Measurements from ENCODE around the gene FN1. TPM values are rescaled to one million over a fixed set of nuclear protein-coding genes. Genes with fewer than 3 reads are reported as not detected.

FN1 gene
- total and polyA plus RNA-seq, 2 of the 8 experiments (the other 6 are each of a cell fraction or from before 2014, with no cell fraction given): 42.9 to 109 TPM

DNA sequence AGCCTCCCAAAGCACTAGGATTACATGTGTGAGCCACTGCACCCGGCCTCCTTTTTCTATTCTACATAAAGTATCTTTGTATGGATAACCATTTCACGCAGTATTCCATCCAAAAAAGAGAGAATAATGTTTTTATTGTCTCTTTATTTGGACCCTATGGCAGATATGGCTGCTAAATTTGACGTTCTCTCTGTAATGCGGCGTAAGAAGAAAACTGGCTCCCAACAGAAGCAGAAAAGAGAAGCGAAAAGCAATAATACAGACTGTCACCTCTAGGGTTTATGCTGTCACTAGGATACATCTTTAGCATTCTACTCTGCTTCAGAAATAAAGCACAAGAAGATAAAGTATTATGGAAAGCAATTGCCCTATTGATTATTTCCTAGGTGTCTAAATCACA is 55.9 kb downstream of the FN1 start (continued):
- TF ChIP-seq, protein P1, sequence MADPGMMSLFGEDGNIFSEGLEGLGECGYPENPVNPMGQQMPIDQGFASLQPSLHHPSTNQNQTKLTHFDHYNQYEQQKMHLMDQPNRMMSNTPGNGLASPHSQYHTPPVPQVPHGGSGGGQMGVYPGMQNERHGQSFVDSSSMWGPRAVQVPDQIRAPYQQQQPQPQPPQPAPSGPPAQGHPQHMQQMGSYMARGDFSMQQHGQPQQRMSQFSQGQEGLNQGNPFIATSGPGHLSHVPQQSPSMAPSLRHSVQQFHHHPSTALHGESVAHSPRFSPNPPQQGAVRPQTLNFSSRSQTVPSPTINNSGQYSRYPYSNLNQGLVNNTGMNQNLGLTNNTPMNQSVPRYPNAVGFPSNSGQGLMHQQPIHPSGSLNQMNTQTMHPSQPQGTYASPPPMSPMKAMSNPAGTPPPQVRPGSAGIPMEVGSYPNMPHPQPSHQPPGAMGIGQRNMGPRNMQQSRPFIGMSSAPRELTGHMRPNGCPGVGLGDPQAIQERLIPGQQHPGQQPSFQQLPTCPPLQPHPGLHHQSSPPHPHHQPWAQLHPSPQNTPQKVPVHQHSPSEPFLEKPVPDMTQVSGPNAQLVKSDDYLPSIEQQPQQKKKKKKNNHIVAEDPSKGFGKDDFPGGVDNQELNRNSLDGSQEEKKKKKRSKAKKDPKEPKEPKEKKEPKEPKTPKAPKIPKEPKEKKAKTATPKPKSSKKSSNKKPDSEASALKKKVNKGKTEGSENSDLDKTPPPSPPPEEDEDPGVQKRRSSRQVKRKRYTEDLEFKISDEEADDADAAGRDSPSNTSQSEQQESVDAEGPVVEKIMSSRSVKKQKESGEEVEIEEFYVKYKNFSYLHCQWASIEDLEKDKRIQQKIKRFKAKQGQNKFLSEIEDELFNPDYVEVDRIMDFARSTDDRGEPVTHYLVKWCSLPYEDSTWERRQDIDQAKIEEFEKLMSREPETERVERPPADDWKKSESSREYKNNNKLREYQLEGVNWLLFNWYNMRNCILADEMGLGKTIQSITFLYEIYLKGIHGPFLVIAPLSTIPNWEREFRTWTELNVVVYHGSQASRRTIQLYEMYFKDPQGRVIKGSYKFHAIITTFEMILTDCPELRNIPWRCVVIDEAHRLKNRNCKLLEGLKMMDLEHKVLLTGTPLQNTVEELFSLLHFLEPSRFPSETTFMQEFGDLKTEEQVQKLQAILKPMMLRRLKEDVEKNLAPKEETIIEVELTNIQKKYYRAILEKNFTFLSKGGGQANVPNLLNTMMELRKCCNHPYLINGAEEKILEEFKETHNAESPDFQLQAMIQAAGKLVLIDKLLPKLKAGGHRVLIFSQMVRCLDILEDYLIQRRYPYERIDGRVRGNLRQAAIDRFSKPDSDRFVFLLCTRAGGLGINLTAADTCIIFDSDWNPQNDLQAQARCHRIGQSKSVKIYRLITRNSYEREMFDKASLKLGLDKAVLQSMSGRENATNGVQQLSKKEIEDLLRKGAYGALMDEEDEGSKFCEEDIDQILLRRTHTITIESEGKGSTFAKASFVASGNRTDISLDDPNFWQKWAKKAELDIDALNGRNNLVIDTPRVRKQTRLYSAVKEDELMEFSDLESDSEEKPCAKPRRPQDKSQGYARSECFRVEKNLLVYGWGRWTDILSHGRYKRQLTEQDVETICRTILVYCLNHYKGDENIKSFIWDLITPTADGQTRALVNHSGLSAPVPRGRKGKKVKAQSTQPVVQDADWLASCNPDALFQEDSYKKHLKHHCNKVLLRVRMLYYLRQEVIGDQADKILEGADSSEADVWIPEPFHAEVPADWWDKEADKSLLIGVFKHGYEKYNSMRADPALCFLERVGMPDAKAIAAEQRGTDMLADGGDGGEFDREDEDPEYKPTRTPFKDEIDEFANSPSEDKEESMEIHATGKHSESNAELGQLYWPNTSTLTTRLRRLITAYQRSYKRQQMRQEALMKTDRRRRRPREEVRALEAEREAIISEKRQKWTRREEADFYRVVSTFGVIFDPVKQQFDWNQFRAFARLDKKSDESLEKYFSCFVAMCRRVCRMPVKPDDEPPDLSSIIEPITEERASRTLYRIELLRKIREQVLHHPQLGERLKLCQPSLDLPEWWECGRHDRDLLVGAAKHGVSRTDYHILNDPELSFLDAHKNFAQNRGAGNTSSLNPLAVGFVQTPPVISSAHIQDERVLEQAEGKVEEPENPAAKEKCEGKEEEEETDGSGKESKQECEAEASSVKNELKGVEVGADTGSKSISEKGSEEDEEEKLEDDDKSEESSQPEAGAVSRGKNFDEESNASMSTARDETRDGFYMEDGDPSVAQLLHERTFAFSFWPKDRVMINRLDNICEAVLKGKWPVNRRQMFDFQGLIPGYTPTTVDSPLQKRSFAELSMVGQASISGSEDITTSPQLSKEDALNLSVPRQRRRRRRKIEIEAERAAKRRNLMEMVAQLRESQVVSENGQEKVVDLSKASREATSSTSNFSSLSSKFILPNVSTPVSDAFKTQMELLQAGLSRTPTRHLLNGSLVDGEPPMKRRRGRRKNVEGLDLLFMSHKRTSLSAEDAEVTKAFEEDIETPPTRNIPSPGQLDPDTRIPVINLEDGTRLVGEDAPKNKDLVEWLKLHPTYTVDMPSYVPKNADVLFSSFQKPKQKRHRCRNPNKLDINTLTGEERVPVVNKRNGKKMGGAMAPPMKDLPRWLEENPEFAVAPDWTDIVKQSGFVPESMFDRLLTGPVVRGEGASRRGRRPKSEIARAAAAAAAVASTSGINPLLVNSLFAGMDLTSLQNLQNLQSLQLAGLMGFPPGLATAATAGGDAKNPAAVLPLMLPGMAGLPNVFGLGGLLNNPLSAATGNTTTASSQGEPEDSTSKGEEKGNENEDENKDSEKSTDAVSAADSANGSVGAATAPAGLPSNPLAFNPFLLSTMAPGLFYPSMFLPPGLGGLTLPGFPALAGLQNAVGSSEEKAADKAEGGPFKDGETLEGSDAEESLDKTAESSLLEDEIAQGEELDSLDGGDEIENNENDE (IDR thresholded peaks at IDR 0.05; ENCODE audit: insufficient replicate concordance, low read length): no peak
- TF ChIP-seq POU5F1 (IDR thresholded peaks at IDR 0.05; ENCODE audit: low read depth, low read length) (no peak), ATF2 (IDR thresholded peaks at IDR 0.05; ENCODE audit: low read length) (no peak), SIN3A (conservative IDR thresholded peaks at IDR 0.05 in 1 of 2, IDR thresholded peaks at IDR 0.05 in 1 of 2; ENCODE audit: low read depth in 1 of 2, low read length in 2 of 2) (no peak), EZH2 (IDR thresholded peaks at IDR 0.05; ENCODE audit: low read depth, low read length, severe bottlenecking) (no peak), RXRA (IDR thresholded peaks at IDR 0.05; ENCODE audit: insufficient read depth, low read depth, low read length) (no peak), HDAC6 (IDR thresholded peaks at IDR 0.05; ENCODE audit: low read depth, low read length) (no peak), BCL11A (IDR thresholded peaks at IDR 0.05; ENCODE audit: low read depth in 2 of 2, low read length in 2 of 2) (no peak), NANOG (IDR thresholded peaks at IDR 0.05; ENCODE audit: insufficient read depth, low read depth, low read length, poor library complexity, severe bottlenecking) (no peak), POLR2A (IDR thresholded peaks at IDR 0.05; ENCODE audit: control extremely low read depth in 1 of 2, low read depth in 2 of 2, low read length in 2 of 2) (no peak)
